ENCODE data around the gene PLEKHF1.
A peak's percentile ranks its signal among the peaks of the same experiment; 100 is the strongest.

PLEKHF1 gene

GRCh38 chr19:29660835-29661234 is 4.4 kb upstream of the PLEKHF1 start:
- TF ChIP-seq, protein P1, sequence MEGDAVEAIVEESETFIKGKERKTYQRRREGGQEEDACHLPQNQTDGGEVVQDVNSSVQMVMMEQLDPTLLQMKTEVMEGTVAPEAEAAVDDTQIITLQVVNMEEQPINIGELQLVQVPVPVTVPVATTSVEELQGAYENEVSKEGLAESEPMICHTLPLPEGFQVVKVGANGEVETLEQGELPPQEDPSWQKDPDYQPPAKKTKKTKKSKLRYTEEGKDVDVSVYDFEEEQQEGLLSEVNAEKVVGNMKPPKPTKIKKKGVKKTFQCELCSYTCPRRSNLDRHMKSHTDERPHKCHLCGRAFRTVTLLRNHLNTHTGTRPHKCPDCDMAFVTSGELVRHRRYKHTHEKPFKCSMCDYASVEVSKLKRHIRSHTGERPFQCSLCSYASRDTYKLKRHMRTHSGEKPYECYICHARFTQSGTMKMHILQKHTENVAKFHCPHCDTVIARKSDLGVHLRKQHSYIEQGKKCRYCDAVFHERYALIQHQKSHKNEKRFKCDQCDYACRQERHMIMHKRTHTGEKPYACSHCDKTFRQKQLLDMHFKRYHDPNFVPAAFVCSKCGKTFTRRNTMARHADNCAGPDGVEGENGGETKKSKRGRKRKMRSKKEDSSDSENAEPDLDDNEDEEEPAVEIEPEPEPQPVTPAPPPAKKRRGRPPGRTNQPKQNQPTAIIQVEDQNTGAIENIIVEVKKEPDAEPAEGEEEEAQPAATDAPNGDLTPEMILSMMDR (IDR thresholded peaks at IDR 0.05; ENCODE audit: insufficient read depth, low read length, missing control alignments) = no peak
- no peak overlapping the region for H3K4me3 ChIP-seq (ENCODE audit: low read depth, low read length)
- DNase-seq (ENCODE audit: low read depth, low spot score) = no peak
- ChIA-PET CTCF (interaction anchor here (0.8 to 10.2 kb wide), 4 partner anchors 33 to 1866 kb away, joined by 3 to 140 read pairs (median 8); partner anchors contain the start of gene POP4), POLR2A (no interaction called here)

GRCh38 chr19:29662278-29662603 is 3.0 kb upstream of the PLEKHF1 start:
- POLR2A ChIA-PET = interaction anchor here (0.5 to 2.3 kb wide), 6 partner anchors 19 to 182 kb away, joined by 3 to 5 read pairs (median 3); partner anchors contain the start of gene POP4
- H3K4me3 ChIP-seq (ENCODE audit: low read depth, low read length) = peak overlapping the region; percentile 34

DNA sequence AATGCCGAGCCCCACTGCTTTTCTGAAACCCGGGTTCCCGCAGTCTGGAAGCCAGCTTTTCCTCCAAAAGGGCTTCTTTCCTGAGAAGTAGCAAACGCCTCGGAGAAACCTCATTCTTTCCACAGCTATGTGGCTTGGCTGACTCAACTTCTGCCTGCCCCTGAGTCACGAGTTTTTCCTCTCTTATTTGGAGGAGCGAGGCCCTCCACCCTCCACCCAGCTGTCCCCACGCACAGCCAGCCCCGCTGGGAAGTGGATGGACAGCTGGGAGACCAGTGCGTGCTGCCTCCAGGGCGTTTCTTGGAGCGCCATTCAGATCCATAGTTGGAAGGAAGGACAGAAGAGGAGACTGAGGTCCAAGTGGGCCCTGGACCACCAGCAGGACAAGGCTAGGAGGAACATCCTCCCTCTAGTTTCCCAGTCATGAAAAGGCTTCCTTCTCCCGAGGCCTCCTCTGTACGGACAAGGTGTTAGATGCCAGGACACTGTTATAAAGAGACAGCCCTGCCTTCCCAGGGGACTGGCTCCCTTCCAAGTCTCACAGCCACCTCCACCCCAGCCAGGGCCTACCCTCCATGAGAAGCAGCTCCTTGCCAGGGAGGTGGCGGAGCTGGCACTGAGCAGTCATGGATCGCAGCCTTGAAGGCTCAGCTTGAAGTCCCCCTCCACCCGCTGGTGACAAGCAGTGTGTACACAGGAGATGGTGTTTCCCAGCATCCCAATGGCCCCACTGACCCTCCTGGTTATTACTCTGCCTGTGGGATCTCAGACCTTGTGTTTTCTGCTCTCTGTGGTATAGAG is 2.5 kb upstream of the PLEKHF1 start:
- ChIA-PET POLR2A (interaction anchor here (0.5 to 2.3 kb wide), 6 partner anchors 19 to 181 kb away, joined by 3 to 5 read pairs (median 3); partner anchors contain the start of gene POP4), CTCF (interaction anchor here (1.0 to 10.2 kb wide), 9 partner anchors 9 to 54 kb away, joined by 3 to 140 read pairs (median 4); partner anchors contain the start of genes C19orf12 and POP4)
- H3K4me3 ChIP-seq (ENCODE audit: low read depth, low read length) = peak overlapping the region; percentile 34
- peak; percentile 63 for DNase-seq (ENCODE audit: low read depth, low spot score)
- TF ChIP-seq, protein P1 (IDR thresholded peaks at IDR 0.05; ENCODE audit: insufficient read depth, low read length, missing control alignments) = no peak

More at GRCh38 chr19:29662278-29662603, 3.0 kb upstream of the PLEKHF1 start:
- DNase-seq (ENCODE audit: low read depth, low spot score) = no peak
- TF ChIP-seq, protein P1 (IDR thresholded peaks at IDR 0.05; ENCODE audit: insufficient read depth, low read length, missing control alignments) = no peak
- CTCF ChIA-PET = interaction anchor here (1.0 to 10.2 kb wide), 7 partner anchors 10 to 54 kb away, joined by 3 to 140 read pairs (median 4); partner anchors contain the start of genes C19orf12 and POP4

DNA sequence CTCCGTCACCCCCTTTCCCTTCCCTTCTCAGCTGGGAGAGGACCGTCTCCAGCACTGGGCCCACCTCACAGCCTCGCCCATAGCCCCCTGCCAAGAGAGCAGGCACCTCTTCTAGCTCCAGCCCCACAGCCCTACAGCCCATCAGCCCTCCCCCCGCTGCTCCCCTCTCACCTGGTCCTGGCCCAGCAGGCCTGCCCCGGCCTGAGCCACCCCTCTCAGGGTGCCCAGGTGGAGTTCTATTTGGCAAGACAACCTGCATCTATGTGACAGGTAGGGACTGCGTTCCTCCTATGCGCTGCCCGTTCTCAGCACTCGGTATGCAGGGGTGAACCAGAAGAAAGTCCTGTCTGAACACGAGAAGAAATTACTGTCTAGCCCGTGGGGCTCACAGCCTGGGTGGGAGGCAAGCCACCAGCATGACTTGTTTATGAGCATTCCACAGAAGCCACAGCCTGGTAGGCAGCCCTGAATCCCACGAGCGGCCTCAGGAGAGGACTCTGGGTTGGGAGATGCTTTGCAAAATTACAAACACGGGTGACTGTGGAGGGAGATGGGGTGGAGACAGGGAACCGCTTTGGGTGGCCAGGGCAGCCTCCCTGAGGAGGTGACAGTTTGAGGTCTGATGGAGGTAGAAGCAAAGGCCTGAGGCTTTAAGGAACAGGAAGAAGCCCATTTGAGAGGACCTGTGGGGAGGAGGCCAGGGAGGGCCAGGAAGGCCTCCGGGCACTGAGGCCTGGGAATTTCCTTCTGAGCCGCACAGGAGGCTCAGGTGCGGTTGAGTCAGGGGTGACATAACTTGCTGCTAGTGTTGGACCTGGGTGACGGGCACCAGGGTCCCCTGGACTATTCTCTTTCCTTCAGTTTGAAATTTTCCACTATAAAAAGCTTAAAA is 1.2 kb upstream of the PLEKHF1 start:
- DNase-seq (ENCODE audit: low read depth, low spot score) = no peak
- CTCF ChIA-PET = interaction anchor here (1.0 to 10.2 kb wide), 6 partner anchors 26 to 55 kb away, joined by 3 to 140 read pairs (median 16); partner anchors contain the start of genes C19orf12 and POP4
- H3K4me3 ChIP-seq (ENCODE audit: low read depth, low read length) = no peak overlapping the region
- TF ChIP-seq, protein P1 (IDR thresholded peaks at IDR 0.05; ENCODE audit: insufficient read depth, low read length, missing control alignments) = no peak
- POLR2A ChIA-PET = interaction anchor here (2.3 kb wide), 1 partner anchor 58 kb away, joined by 5 read pairs; the partner anchor contains the start of gene POP4

DNA sequence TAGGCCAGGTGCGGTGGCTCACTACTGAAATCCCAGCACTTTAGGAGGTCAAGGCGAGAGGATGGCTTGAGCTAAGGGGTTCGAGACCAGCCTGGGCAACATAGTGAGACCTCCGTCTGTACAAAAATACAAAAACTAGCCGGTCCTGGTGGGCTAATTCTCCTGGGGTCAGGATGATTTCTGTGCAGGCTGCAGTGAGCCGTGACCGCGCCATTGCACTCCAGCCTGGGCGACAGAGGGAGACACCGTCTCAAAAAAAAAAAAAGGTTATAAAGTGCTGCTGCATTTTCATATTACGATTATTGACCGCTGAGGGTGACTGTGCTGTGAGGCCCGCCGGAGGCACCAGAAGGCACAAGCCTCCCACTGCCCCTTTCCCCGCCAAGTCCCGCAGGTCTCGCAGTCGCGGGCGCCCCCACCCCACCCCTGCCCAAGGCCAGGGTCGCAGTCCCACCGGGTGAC is 477 bp upstream of the PLEKHF1 start:
- no peak for DNase-seq (ENCODE audit: low read depth, low spot score)

More for the DNA sequence above, 477 bp upstream of the PLEKHF1 start:
- CTCF ChIA-PET = interaction anchor here (1.0 to 10.2 kb wide), 4 partner anchors 17 to 56 kb away, joined by 4 to 140 read pairs (median 16); partner anchors contain the start of genes C19orf12 and POP4
- peak overlapping the region; percentile 82 for H3K4me3 ChIP-seq (ENCODE audit: low read depth, low read length)
- TF ChIP-seq, protein P1 (IDR thresholded peaks at IDR 0.05; ENCODE audit: insufficient read depth, low read length, missing control alignments) = no peak
- POLR2A ChIA-PET = interaction anchor here (0.7 to 1.3 kb wide), 2 partner anchors 58 to 64 kb away, joined by 3 to 5 read pairs; partner anchors contain the start of gene POP4
